Mesenchymal stem cell (in vitro differentiated cells and primary cell): ENCODE results near the gene SERTAD4.
A peak's percentile ranks its signal among the peaks of the same experiment; 100 is the strongest.

Source experiments
- DNase-seq: peaks from one replicate; pipeline ENCODE4 v3.0.0-alpha.2; 2013
- H2AFZ ChIP-seq: one replicate; pipeline ENCODE4 v1.6.1; 2013; ENCODE audit warnings: low read depth, mild to moderate bottlenecking, control low read depth, inconsistent platforms, low read length, moderate library complexity
- H2AK5ac ChIP-seq: 2 replicates; pipeline ENCODE4 v1.6.1; 2013; ENCODE audit warnings: low read length, moderate library complexity, mild to moderate bottlenecking, inconsistent platforms; ENCODE audit not compliant: severe bottlenecking
- H2BK120ac ChIP-seq: one replicate; pipeline ENCODE4 v1.6.1; 2013; ENCODE audit warnings: low read depth, mild to moderate bottlenecking, inconsistent platforms, low read length, moderate library complexity
- H2BK12ac ChIP-seq, 2 experiments: one replicate each; pipeline ENCODE4 v1.6.1; 2013; ENCODE audit warnings: inconsistent platforms in 2 of 2, low read length in 2 of 2, mild to moderate bottlenecking in 2 of 2, moderate library complexity in 2 of 2, control low read depth in 1 of 2
- H2BK15ac ChIP-seq: one replicate; pipeline ENCODE4 v1.6.1; 2013; ENCODE audit warnings: mild to moderate bottlenecking, low read depth, inconsistent platforms; ENCODE audit not compliant: poor library complexity, severe bottlenecking
- H2BK5ac ChIP-seq: 2 replicates; pipeline ENCODE4 v1.6.1; 2013; ENCODE audit warnings: low read depth, mild to moderate bottlenecking, low read length, control low read depth, inconsistent platforms; ENCODE audit not compliant: poor library complexity, severe bottlenecking
- H3K14ac ChIP-seq, 2 experiments: one replicate each; pipeline ENCODE4 v1.6.1; 2013; ENCODE audit warnings: inconsistent platforms in 2 of 2, low read length in 2 of 2, control low read depth in 1 of 2, mild to moderate bottlenecking in 1 of 2, moderate library complexity in 1 of 2
- H3K18ac ChIP-seq, 2 experiments: one replicate each; pipeline ENCODE4 v1.6.1; 2013; ENCODE audit warnings: inconsistent platforms in 2 of 2, low read length in 2 of 2, control low read depth in 1 of 2, low read depth in 1 of 2, mild to moderate bottlenecking in 1 of 2
- H3K23ac ChIP-seq, 2 experiments: one replicate each; pipeline ENCODE4 v1.6.1; 2013; ENCODE audit warnings: inconsistent platforms in 2 of 2, low read length in 2 of 2, mild to moderate bottlenecking in 2 of 2, moderate library complexity in 2 of 2, control low read depth in 1 of 2
- H3K27ac ChIP-seq: 2 replicates; pipeline ENCODE4 v1.5.1; 2013; ENCODE audit warnings: mild to moderate bottlenecking, moderate library complexity, low read length, control low read depth, inconsistent platforms; ENCODE audit not compliant: poor library complexity, severe bottlenecking
- H3K27me3 ChIP-seq, 2 experiments: 2 replicates each; pipeline versions ENCODE4 v1.6.1 to v1.7.0; 2013; ENCODE audit warnings: low read length in 2 of 2, mild to moderate bottlenecking in 2 of 2, moderate library complexity in 2 of 2, control low read depth in 1 of 2, inconsistent platforms in 1 of 2; ENCODE audit not compliant: control insufficient read depth in 1 of 2, insufficient read depth in 1 of 2
- H3K36me3 ChIP-seq, 2 experiments: 2 replicates each; pipeline versions ENCODE4 v1.6.1 to v1.7.0; 2013; ENCODE audit warnings: low read length in 2 of 2, control low read depth in 1 of 2, inconsistent platforms in 1 of 2, low read depth in 1 of 2, mild to moderate bottlenecking in 1 of 2; ENCODE audit not compliant: insufficient read depth in 2 of 2, control insufficient read depth in 1 of 2
- H3K4ac ChIP-seq, 2 experiments: one replicate each; pipeline ENCODE4 v1.6.1; 2013; ENCODE audit warnings: inconsistent platforms in 2 of 2, low read length in 2 of 2, mild to moderate bottlenecking in 2 of 2, moderate library complexity in 2 of 2, control low read depth in 1 of 2, low read depth in 1 of 2
- H3K4me1 ChIP-seq: 2 replicates; pipeline ENCODE4 v1.6.1; 2013; ENCODE audit warnings: low read depth, low read length, control low read depth; ENCODE audit not compliant: control insufficient read depth, insufficient read depth
- H3K4me2 ChIP-seq: 2 replicates; pipeline ENCODE4 v1.6.1; 2013; ENCODE audit warnings: low read length, mild to moderate bottlenecking, inconsistent platforms; ENCODE audit not compliant: poor library complexity, severe bottlenecking
- H3K4me3 ChIP-seq, 2 experiments: 2 replicates each; pipeline versions ENCODE4 v1.5.1 to v1.7.0; 2013; ENCODE audit warnings: low read length in 2 of 2, mild to moderate bottlenecking in 2 of 2, control low read depth in 1 of 2, low read depth in 1 of 2; ENCODE audit not compliant: insufficient read depth in 1 of 2
- H3K79me1 ChIP-seq: replicated peaks from 2 replicates; pipeline ENCODE4 v1.6.1; 2013; ENCODE audit warnings: mild to moderate bottlenecking, control low read depth, low read length, inconsistent platforms; ENCODE audit not compliant: poor library complexity, severe bottlenecking
- H3K9ac ChIP-seq: 2 replicates; pipeline ENCODE4 v1.7.0; 2013; ENCODE audit warnings: mild to moderate bottlenecking, low read length, moderate library complexity
- H3K9me3 ChIP-seq: 2 replicates; pipeline ENCODE4 v1.7.0; 2013; ENCODE audit warnings: mild to moderate bottlenecking, low read length; ENCODE audit not compliant: control insufficient read depth
- H4K8ac ChIP-seq: one replicate; pipeline ENCODE4 v1.6.1; 2013; ENCODE audit warnings: inconsistent platforms, mild to moderate bottlenecking, low read length, moderate library complexity
- H4K91ac ChIP-seq: one replicate; pipeline ENCODE4 v1.6.1; 2013; ENCODE audit warnings: mild to moderate bottlenecking, low read length, inconsistent platforms
- WGBS: methylation state at CpG from one replicate; pipeline ENCODE4 v1.1.7; 2013; ENCODE audit warnings: mixed read lengths; 5-methylcytosine and 5-hydroxymethylcytosine counted together

SERTAD4 gene

DNA sequence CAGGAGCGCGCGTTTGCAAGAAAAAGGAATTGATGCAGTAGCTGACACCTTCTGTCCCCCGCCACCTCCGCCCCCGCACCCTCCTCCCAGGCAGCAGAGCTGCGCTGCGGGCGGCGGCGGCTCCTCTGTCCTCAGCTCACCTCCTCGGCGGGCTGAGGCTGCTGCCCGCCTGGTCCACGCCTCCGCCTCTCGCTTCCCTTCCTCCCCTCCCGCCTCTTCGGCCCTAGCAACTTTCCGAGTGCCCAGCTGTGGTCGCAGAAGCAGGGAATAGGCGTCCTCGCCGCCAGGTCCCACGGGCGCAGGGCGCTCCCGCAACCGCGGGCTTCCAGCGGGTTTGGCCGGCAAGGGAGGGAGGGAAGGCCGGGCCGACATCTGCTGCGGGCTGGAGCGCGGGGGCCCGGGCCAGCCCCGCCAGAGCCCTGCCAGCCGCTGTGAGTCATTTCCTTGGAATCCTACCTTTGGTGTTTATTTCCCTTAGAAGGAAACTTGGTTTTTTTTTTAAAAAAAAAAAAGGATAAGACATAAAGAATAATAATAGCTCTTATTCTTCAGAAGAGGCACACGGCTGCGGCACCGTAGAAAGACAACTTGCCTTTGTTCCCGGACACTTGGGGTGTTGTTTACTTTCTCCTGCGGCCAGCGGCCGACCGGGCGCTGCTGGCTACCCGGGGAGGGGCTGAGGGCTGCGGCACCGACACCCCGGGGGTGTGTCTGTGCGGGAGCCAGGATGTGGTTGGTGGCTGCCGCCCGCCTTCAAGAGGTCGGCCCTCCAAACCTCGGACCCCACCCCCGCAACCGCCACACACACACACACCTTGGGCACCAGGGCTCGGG is 1.1 kb downstream of the SERTAD4 start:
- Histone ChIP-seq H4K91ac (peak overlapping the region; percentile 96), H3K4me2 (peak overlapping the region; percentile 86), H3K9me3 (no peaks in the 10 kb centered on the region), H3K4me3 (peak overlapping the region; percentile 77), H3K79me1 (peaks cover 4% of the 10 kb centered on the region), H2BK120ac (peak overlapping the region; percentile 97), H4K8ac (peak overlapping the region; percentile 95), H3K27me3 (peaks cover 0 to 35% of the 10 kb centered on the region in 2 experiments), H3K9ac (peak overlapping the region; percentile 45), H3K27ac (peak overlapping the region; percentile 93), H3K14ac (peak overlapping the region in 1 of 2 experiments; percentile 92), H2BK12ac (peak overlapping the region; percentile 29 to 92), H2BK15ac (peak overlapping the region; percentile 39), H2BK5ac (peak overlapping the region; percentile 88), H3K18ac (peak overlapping the region; percentile 69 to 100), H3K23ac (peak overlapping the region; percentile 67 to 97), H3K36me3 (peaks cover 0 to 3% of the 10 kb centered on the region in 2 experiments), H2AFZ (peak overlapping the region; percentile 57), H3K4me1 (peaks cover 18% of the 10 kb centered on the region), H2AK5ac (no peak overlapping the region), H3K4ac (peak overlapping the region; percentile 88 to 97)
- WGBS = under 1% methylated on average over 43 of the region's 61 CpGs
- peak; percentile 73 for DNase-seq

DNA sequence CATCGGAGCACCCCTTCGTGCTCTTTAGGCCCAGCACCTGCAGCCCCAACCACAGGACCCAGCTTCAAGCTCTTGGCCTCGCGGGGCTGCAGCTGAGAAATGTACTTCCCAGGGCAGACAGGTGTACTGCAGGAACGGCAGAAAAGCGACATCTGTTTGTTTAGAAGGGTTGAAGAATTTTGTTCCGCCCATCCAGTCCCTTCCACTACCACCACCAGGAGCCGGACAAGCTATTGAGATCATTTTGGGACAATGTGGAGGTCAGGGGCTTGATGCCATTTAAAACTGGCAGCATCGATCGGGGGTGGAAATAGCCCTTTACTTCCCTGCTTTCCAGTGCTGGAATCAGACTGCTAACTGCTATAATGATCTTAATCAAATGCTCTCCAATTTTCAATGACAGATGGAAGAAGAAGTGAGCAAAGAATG is 1.7 kb downstream of the SERTAD4 start:
- peaks cover 0 to 3% of the 10 kb centered on the region in 2 experiments for H3K36me3 ChIP-seq
- DNase-seq = no peak
- H4K91ac ChIP-seq = no peak overlapping the region
- H3K14ac ChIP-seq = peak overlapping the region in 1 of 2 experiments; percentile 26
- H3K27ac ChIP-seq = peak overlapping the region; percentile 86
- H2BK5ac ChIP-seq = peak overlapping the region; percentile 40
- H3K9me3 ChIP-seq = no peaks in the 10 kb centered on the region
- H2AK5ac ChIP-seq = peak overlapping the region; percentile 60
- H2AFZ ChIP-seq = no peak overlapping the region
- no peak overlapping the region for H3K9ac ChIP-seq
- peak overlapping the region; percentile 39 for H2BK120ac ChIP-seq
- no peak overlapping the region for H3K23ac ChIP-seq
- H2BK12ac ChIP-seq = peak overlapping the region; percentile 29 to 70
- H3K79me1 ChIP-seq = peaks cover 4% of the 10 kb centered on the region
- H3K4me3 ChIP-seq = peak overlapping the region; percentile 43 to 77
- peak overlapping the region; percentile 47 for H4K8ac ChIP-seq
- peak overlapping the region; percentile 34 to 96 for H3K18ac ChIP-seq
- H3K4me1 ChIP-seq = peaks cover 18% of the 10 kb centered on the region
- H3K4me2 ChIP-seq = peak overlapping the region; percentile 67
- peak overlapping the region in 1 of 2 experiments; percentile 77 for H3K4ac ChIP-seq
- no peak overlapping the region for H2BK15ac ChIP-seq
- WGBS = 40% methylated on average over 7 of the region's 10 CpGs
- peaks cover 0 to 30% of the 10 kb centered on the region in 2 experiments for H3K27me3 ChIP-seq

DNA sequence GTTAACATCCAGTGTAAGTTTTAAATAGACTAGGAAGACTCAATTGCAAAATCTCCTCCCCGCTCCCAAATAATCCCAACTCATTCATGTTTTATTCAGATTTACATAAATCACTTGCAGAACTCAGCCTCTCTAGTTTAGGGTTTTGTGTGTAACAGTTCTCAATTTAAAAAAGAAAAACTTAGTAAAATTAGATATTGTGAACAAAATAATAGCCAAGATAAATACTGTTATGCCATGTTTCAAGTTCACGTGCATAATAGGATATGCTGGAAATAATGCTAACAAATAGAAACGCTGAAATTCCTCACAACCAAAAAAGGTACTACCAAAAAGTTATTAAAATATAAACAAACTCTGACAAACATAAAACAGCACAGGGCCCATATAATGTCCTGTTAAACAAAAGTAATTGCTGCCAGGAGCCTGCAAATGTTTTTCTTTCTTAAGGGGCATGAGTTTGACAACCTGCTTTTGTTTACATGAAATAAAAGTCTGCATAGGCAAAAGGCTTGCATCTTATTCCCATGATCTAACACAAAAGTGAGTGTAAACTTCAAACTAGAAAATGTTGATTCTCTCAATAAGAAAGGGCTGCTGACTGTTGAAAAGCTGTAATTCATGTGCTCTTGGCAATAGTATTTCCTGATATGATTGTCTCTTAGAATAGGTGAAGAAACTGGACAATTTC is 2.9 kb downstream of the SERTAD4 start:
- Histone ChIP-seq H3K27me3 (peaks cover 0 to 23% of the 10 kb centered on the region in 2 experiments), H2BK15ac (no peak overlapping the region), H3K18ac (no peak overlapping the region), H3K9ac (no peak overlapping the region), H2AFZ (no peak overlapping the region), H2BK120ac (no peak overlapping the region), H3K36me3 (peaks cover 2 to 3% of the 10 kb centered on the region in 2 experiments), H3K23ac (no peak overlapping the region), H3K79me1 (peaks cover 4% of the 10 kb centered on the region), H3K9me3 (no peaks in the 10 kb centered on the region), H4K91ac (no peak overlapping the region), H3K14ac (no peak overlapping the region), H3K27ac (no peak overlapping the region), H3K4ac (no peak overlapping the region), H3K4me3 (no peak overlapping the region), H2BK12ac (no peak overlapping the region), H3K4me2 (no peak overlapping the region), H4K8ac (no peak overlapping the region), H3K4me1 (peaks cover 21% of the 10 kb centered on the region), H2BK5ac (no peak overlapping the region), H2AK5ac (no peak overlapping the region)
- DNase-seq = no peak
- 75% methylated on average over 2 of the region's 3 CpGs for WGBS

DNA sequence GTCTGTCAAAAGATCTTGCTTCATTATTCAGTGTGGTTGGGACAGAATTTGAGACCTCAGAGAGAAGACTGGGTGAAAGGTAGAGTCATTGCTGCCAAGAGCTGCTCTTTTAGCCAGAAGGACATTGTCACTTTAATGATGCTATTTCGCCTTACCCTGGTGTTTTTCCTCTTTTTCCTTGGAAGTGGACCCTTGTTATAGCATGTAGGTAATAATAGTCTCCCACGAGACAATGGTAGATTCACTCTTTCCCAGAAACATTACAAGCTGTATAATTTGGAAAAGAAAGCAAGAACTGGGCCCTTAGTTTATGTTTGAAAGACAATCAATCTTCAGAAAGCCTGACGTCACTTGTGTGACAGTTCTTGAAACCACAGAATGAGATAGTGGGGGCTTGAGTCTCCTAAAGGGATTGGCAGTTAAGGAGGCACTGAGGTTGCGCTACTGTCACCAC is 3.8 kb downstream of the SERTAD4 start:
- no peak overlapping the region for H4K91ac ChIP-seq
- H3K14ac ChIP-seq = no peak overlapping the region
- H3K79me1 ChIP-seq = peaks cover 4% of the 10 kb centered on the region
- peaks cover 0 to 15% of the 10 kb centered on the region in 2 experiments for H3K27me3 ChIP-seq
- no peak overlapping the region for H4K8ac ChIP-seq
- H2BK120ac ChIP-seq = no peak overlapping the region
- H3K36me3 ChIP-seq = peaks cover 3 to 4% of the 10 kb centered on the region in 2 experiments
- H3K4me1 ChIP-seq = peaks cover 25% of the 10 kb centered on the region
- H3K4ac ChIP-seq = peak overlapping the region; percentile 61 to 78
- H2BK15ac ChIP-seq = no peak overlapping the region
- peak overlapping the region; percentile 19 for H2BK5ac ChIP-seq
- no peak overlapping the region for H3K4me2 ChIP-seq
- 0% methylated on average over 1 of the region's 4 CpGs for WGBS
- peak overlapping the region in 1 of 2 experiments; percentile 54 for H3K4me3 ChIP-seq
- H3K27ac ChIP-seq = peak overlapping the region; percentile 90
- no peaks in the 10 kb centered on the region for H3K9me3 ChIP-seq
- no peak overlapping the region for H3K23ac ChIP-seq
- peak overlapping the region; percentile 77 for H2AK5ac ChIP-seq
- H2AFZ ChIP-seq = no peak overlapping the region
- H3K18ac ChIP-seq = peak overlapping the region in 1 of 2 experiments; percentile 92
- DNase-seq = peak; percentile 92
- peak overlapping the region; percentile 20 to 81 for H2BK12ac ChIP-seq
- peak overlapping the region; percentile 72 for H3K9ac ChIP-seq
